HEK293 (cell line): ENCODE data around the gene SCYGR3.

Experiments
- CTCF ChIA-PET: fragments of 350-600 bp; formaldehyde crosslinking; extraction: SDS; loops from one replicate; lab custom pipeline; 2021; ENCODE audit warnings: antibody characterized with exemption; lab: Yijun Ruan, JAX
- POLR2A ChIA-PET: fragments of 300-600 bp; formaldehyde crosslinking; extraction: SDS; loops from one replicate; lab custom pipeline; 2020; ENCODE audit warnings: antibody characterized with exemption, inconsistent platforms; lab: Yijun Ruan, JAX
- H3K27ac ChIP-seq: fragments of 200-500 bp; sonication (Bioruptor generic); 2 replicates; pipeline ENCODE4 v1.5.1; 2014; ENCODE audit warnings: low read depth, low read length, control low read depth, inconsistent platforms; ENCODE audit errors: extremely low read depth
- H3K36me3 ChIP-seq, 2 experiments: fragments of 200-500 bp in 1 of 2; sonication (Bioruptor generic) in 1 of 2; 1 replicate in 1 of 2; 2 replicates in 1 of 2; pipeline ENCODE4 v1.5.1; 2014 to 2017; ENCODE audit warnings: inconsistent platforms in 2 of 2, low read length in 2 of 2; ENCODE audit not compliant: control insufficient read depth in 2 of 2, insufficient read depth in 1 of 2
- H3K4me1 ChIP-seq: fragments of 200-500 bp; sonication (Bioruptor generic); 2 replicates; pipeline ENCODE4 v1.5.1; 2014; ENCODE audit warnings: mild to moderate bottlenecking, low read length, inconsistent platforms; ENCODE audit not compliant: control insufficient read depth, insufficient read depth
- H3K4me3 ChIP-seq: 2 replicates; pipeline ENCODE4 v1.5.1; 2011; ENCODE audit warnings: low read depth, mild to moderate bottlenecking, control low read depth, low read length, moderate library complexity
- H3K9me3 ChIP-seq: fragments of 200-500 bp; sonication (Bioruptor generic); 2 replicates; pipeline ENCODE4 v1.5.1; 2014; ENCODE audit warnings: low read depth, low read length, inconsistent platforms; ENCODE audit not compliant: control insufficient read depth, insufficient read depth
- BCL11A ChIP-seq: fragments of 450-650 bp; formaldehyde crosslinking; IDR thresholded peaks from 2 replicates; pipeline ENCODE4 v1.5.1; 2016; ENCODE audit warnings: low read depth, missing biosample characterization, missing genetic modification characterization
- IKZF3 ChIP-seq: fragments of 450-650 bp; IDR thresholded peaks from 2 replicates; pipeline ENCODE4 v1.5.0; 2018; ENCODE audit warnings: missing biosample characterization, mild to moderate bottlenecking, missing genetic modification characterization, moderate library complexity
- MZF1 ChIP-seq: fragments of 450-650 bp; formaldehyde crosslinking; IDR thresholded peaks from 2 replicates; pipeline ENCODE4 v1.5.1; 2017; ENCODE audit warnings: missing biosample characterization, missing genetic modification characterization, borderline replicate concordance
- ZIC2 ChIP-seq: fragments of 450-650 bp; formaldehyde crosslinking; IDR thresholded peaks from 2 replicates; pipeline ENCODE4 v1.5.1; 2016; ENCODE audit warnings: missing biosample characterization, missing genetic modification characterization
- ZNF155 ChIP-seq: fragments of 450-650 bp; formaldehyde crosslinking; IDR thresholded peaks from 2 replicates; pipeline ENCODE4 v1.5.1; 2016; ENCODE audit warnings: missing biosample characterization, missing genetic modification characterization
- ZNF341 ChIP-seq: fragments of 450-650 bp; formaldehyde crosslinking; IDR thresholded peaks from 2 replicates; pipeline ENCODE4; 2016; ENCODE audit warnings: low read depth, missing biosample characterization, missing genetic modification characterization
- ZNF37A ChIP-seq: fragments of 450-650 bp; IDR thresholded peaks from 2 replicates; pipeline ENCODE4 v1.5.1; 2018; ENCODE audit warnings: missing biosample characterization, missing genetic modification characterization
- ZNF510 ChIP-seq: fragments of 450-650 bp; formaldehyde crosslinking; IDR thresholded peaks from 2 replicates; pipeline ENCODE4 v1.5.1; 2018; ENCODE audit warnings: mild to moderate bottlenecking, missing genetic modification characterization, missing biosample characterization; ENCODE audit not compliant: insufficient replicate concordance
- ZNF521 ChIP-seq: fragments of 450-650 bp; formaldehyde crosslinking; IDR thresholded peaks from 2 replicates; pipeline ENCODE4 v1.5.1; 2017; ENCODE audit warnings: missing biosample characterization, mild to moderate bottlenecking, missing genetic modification characterization
- ZNF837 ChIP-seq: fragments of 450-650 bp; formaldehyde crosslinking; IDR thresholded peaks from 2 replicates; pipeline ENCODE4 v1.5.1; 2016; ENCODE audit warnings: missing biosample characterization, missing genetic modification characterization
- TF ChIP-seq, protein P1 (sequence below): fragments of 450-650 bp; formaldehyde crosslinking; IDR thresholded peaks from 2 replicates; pipeline ENCODE4 v1.5.1; 2016; ENCODE audit warnings: missing biosample characterization, missing genetic modification characterization
- TF ChIP-seq, protein P2 (sequence below): fragments of 450-650 bp; formaldehyde crosslinking; IDR thresholded peaks from 2 replicates; pipeline ENCODE4 v1.5.1; 2016; ENCODE audit warnings: missing biosample characterization, missing genetic modification characterization
- TF ChIP-seq, protein P3 (sequence below): IDR thresholded peaks from 2 replicates; pipeline ENCODE4 v1.6.1; 2011; ENCODE audit warnings: mild to moderate bottlenecking, low read depth, low read length, borderline replicate concordance
- TF ChIP-seq, protein P4 (sequence below): fragments of 450-650 bp; formaldehyde crosslinking; IDR thresholded peaks from 2 replicates; pipeline ENCODE4 v1.5.1; 2016; ENCODE audit warnings: missing biosample characterization, missing genetic modification characterization, borderline replicate concordance
- TF ChIP-seq, protein P5 (sequence below): fragments of 450-650 bp; formaldehyde crosslinking; IDR thresholded peaks from 2 replicates; pipeline ENCODE4 v1.5.1; 2016; ENCODE audit warnings: missing biosample characterization, missing genetic modification characterization

SCYGR3 gene

DNA sequence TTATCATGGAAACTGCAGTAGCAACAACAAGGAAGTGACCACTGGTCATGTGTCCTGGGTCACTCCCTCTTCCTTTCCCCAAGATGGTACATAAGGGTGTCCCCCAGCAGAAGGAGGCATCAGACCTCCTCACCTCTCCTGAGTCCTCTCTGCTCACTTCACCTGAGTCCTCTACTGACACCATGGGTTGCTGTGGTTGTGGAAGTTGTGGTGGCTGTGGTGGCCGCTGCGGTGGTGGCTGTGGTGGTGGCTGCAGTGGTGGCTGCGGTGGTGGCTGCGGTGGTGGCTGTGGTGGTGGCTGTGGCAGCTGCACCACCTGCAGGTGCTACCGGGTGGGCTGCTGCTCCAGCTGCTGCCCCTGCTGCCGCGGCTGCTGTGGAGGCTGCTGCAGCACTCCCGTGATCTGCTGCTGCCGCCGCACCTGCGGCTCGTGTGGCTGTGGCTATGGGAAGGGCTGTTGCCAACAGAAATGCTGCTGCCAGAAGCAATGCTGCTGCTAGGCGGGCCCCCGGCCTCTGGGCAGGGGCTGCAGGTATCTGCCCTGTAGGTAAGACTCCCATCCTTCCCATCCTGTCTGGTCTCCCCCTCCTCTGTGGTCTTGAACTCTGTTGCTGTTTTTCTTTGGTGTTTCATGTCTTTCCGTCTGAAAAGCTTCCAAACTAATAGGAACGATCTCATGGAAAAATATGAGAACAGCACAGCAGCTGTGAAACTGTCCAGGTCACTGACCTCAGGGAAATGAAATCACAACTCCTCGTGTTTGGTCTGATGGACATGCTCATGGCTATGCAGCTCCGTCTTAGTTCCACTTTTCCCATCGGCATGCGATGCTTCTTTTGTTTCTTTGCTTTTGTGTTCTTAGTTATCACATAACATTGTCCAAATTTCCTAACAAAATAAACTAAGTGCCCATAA is 2.9 kb upstream of the SCYGR3 start, which contains the start of gene SCYGR4:
SCYGR4 (plus strand) TSS at position 183 of the 915 bp plus-strand sequence; CDS start at position 183, 0 bp downstream.
- ChIA-PET POLR2A (no interaction called here), CTCF (no interaction called here)
- 0 out of 2 replicates have a peak, but pooled peaks cover 3% of the 10 kb centered on the region for H3K4me1 ChIP-seq
- no peak within 1 kb of the TSS for H3K4me3 ChIP-seq
- no peaks in the 10 kb centered on the region for H3K36me3 ChIP-seq
- TF ChIP-seq ZNF341 (no peak), ZNF510 (tag by site-specific recombination) (no peak), ZNF37A (tag by site-specific recombination) (no peak), ZIC2 (tag by site-specific recombination) (no peak), ZNF155 (tag by site-specific recombination) (no peak), ZNF521 (no peak), ZNF837 (no peak), BCL11A (tag by site-specific recombination) (no peak), MZF1 (tag by site-specific recombination) (no peak), IKZF3 (tag by site-specific recombination) (no peak)
- TF ChIP-seq, protein P1, sequence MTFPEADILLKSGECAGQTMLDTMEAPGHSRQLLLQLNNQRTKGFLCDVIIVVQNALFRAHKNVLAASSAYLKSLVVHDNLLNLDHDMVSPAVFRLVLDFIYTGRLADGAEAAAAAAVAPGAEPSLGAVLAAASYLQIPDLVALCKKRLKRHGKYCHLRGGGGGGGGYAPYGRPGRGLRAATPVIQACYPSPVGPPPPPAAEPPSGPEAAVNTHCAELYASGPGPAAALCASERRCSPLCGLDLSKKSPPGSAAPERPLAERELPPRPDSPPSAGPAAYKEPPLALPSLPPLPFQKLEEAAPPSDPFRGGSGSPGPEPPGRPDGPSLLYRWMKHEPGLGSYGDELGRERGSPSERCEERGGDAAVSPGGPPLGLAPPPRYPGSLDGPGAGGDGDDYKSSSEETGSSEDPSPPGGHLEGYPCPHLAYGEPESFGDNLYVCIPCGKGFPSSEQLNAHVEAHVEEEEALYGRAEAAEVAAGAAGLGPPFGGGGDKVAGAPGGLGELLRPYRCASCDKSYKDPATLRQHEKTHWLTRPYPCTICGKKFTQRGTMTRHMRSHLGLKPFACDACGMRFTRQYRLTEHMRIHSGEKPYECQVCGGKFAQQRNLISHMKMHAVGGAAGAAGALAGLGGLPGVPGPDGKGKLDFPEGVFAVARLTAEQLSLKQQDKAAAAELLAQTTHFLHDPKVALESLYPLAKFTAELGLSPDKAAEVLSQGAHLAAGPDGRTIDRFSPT = no peak
- TF ChIP-seq, protein P2, sequence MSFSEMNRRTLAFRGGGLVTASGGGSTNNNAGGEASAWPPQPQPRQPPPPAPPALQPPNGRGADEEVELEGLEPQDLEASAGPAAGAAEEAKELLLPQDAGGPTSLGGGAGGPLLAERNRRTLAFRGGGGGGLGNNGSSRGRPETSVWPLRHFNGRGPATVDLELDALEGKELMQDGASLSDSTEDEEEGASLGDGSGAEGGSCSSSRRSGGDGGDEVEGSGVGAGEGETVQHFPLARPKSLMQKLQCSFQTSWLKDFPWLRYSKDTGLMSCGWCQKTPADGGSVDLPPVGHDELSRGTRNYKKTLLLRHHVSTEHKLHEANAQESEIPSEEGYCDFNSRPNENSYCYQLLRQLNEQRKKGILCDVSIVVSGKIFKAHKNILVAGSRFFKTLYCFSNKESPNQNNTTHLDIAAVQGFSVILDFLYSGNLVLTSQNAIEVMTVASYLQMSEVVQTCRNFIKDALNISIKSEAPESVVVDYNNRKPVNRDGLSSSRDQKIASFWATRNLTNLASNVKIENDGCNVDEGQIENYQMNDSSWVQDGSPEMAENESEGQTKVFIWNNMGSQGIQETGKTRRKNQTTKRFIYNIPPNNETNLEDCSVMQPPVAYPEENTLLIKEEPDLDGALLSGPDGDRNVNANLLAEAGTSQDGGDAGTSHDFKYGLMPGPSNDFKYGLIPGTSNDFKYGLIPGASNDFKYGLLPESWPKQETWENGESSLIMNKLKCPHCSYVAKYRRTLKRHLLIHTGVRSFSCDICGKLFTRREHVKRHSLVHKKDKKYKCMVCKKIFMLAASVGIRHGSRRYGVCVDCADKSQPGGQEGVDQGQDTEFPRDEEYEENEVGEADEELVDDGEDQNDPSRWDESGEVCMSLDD = no peak
- TF ChIP-seq, protein P3, sequence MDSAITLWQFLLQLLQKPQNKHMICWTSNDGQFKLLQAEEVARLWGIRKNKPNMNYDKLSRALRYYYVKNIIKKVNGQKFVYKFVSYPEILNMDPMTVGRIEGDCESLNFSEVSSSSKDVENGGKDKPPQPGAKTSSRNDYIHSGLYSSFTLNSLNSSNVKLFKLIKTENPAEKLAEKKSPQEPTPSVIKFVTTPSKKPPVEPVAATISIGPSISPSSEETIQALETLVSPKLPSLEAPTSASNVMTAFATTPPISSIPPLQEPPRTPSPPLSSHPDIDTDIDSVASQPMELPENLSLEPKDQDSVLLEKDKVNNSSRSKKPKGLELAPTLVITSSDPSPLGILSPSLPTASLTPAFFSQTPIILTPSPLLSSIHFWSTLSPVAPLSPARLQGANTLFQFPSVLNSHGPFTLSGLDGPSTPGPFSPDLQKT = no peak
- TF ChIP-seq, protein P4, sequence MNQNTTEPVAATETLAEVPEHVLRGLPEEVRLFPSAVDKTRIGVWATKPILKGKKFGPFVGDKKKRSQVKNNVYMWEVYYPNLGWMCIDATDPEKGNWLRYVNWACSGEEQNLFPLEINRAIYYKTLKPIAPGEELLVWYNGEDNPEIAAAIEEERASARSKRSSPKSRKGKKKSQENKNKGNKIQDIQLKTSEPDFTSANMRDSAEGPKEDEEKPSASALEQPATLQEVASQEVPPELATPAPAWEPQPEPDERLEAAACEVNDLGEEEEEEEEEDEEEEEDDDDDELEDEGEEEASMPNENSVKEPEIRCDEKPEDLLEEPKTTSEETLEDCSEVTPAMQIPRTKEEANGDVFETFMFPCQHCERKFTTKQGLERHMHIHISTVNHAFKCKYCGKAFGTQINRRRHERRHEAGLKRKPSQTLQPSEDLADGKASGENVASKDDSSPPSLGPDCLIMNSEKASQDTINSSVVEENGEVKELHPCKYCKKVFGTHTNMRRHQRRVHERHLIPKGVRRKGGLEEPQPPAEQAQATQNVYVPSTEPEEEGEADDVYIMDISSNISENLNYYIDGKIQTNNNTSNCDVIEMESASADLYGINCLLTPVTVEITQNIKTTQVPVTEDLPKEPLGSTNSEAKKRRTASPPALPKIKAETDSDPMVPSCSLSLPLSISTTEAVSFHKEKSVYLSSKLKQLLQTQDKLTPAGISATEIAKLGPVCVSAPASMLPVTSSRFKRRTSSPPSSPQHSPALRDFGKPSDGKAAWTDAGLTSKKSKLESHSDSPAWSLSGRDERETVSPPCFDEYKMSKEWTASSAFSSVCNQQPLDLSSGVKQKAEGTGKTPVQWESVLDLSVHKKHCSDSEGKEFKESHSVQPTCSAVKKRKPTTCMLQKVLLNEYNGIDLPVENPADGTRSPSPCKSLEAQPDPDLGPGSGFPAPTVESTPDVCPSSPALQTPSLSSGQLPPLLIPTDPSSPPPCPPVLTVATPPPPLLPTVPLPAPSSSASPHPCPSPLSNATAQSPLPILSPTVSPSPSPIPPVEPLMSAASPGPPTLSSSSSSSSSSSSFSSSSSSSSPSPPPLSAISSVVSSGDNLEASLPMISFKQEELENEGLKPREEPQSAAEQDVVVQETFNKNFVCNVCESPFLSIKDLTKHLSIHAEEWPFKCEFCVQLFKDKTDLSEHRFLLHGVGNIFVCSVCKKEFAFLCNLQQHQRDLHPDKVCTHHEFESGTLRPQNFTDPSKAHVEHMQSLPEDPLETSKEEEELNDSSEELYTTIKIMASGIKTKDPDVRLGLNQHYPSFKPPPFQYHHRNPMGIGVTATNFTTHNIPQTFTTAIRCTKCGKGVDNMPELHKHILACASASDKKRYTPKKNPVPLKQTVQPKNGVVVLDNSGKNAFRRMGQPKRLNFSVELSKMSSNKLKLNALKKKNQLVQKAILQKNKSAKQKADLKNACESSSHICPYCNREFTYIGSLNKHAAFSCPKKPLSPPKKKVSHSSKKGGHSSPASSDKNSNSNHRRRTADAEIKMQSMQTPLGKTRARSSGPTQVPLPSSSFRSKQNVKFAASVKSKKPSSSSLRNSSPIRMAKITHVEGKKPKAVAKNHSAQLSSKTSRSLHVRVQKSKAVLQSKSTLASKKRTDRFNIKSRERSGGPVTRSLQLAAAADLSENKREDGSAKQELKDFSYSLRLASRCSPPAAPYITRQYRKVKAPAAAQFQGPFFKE (tag by site-specific recombination) = no peak
- TF ChIP-seq, protein P5, sequence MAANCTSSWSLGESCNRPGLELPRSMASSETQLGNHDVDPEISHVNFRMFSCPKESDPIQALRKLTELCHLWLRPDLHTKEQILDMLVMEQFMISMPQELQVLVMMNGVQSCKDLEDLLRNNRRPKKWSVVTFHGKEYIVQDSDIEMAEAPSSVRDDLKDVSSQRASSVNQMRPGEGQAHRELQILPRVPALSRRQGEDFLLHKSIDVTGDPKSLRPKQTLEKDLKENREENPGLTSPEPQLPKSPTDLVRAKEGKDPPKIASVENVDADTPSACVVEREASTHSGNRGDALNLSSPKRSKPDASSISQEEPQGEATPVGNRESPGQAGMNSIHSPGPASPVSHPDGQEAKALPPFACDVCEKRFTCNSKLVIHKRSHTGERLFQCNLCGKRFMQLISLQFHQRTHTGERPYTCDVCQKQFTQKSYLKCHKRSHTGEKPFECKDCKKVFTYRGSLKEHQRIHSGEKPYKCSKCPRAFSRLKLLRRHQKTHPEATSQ (tag by site-specific recombination) = no peak
- no peak within 1 kb of the TSS for H3K27ac ChIP-seq
- no peaks in the 10 kb centered on the region for H3K9me3 ChIP-seq
